Stimulated activated CD4-positive, alpha-beta T cell treated with anti-CD3 and anti-CD28 coated beads, Interleukin-15, amount 100 ng/mL, for 48 hours (primary cell): Measurements from ENCODE around the gene AP3B1.

Source experiments
- DNase-seq, 2 donors: peaks; one replicate each; pipeline ENCODE4 v3.0.0-alpha.2; 2020; ENCODE audit warnings: low read depth in 2 of 2

Gene AP3B1

GRCh38 chr5:78291687-78292086, 2.8 kb downstream of the AP3B1 start:
- no peak for DNase-seq

- DNase-seq: no peak
These were observed 4.6 kb downstream of the AP3B1 start for GRCh38 chr5:78289911-78290310.

GRCh38 chr5:78288246-78288645, 6.3 kb downstream of the AP3B1 start:
- no peak for DNase-seq

GRCh38 chr5:78287833-78288232, 6.7 kb downstream of the AP3B1 start:
- DNase-seq: no peak

- no peak for DNase-seq
These were observed 7.3 kb downstream of the AP3B1 start for GRCh38 chr5:78287169-78287568.

- no peak for DNase-seq
These were observed 8.2 kb downstream of the AP3B1 start for GRCh38 chr5:78286290-78286689.

- no peak for DNase-seq
These were observed 10.7 kb downstream of the AP3B1 start for GRCh38 chr5:78283802-78284201.

- no peak for DNase-seq
These were observed 11.4 kb downstream of the AP3B1 start for GRCh38 chr5:78283105-78283504.

GRCh38 chr5:78280261-78280660, 14.2 kb downstream of the AP3B1 start:
- no peak for DNase-seq

GRCh38 chr5:78279194-78279593, 15.3 kb downstream of the AP3B1 start:
- no peak for DNase-seq

GRCh38 chr5:78277715-78278114, 16.8 kb downstream of the AP3B1 start:
- DNase-seq: no peak

GRCh38 chr5:78275998-78276543, 18.4 kb downstream of the AP3B1 start:
- no peak for DNase-seq

- DNase-seq: no peak
These were observed 19.8 kb downstream of the AP3B1 start for GRCh38 chr5:78274540-78275197.

- DNase-seq: no peak
These were observed 21.1 kb downstream of the AP3B1 start for GRCh38 chr5:78273436-78273835.

GRCh38 chr5:78271766-78272165, 22.7 kb downstream of the AP3B1 start:
- DNase-seq: no peak

GRCh38 chr5:78269088-78269703, 25.3 kb downstream of the AP3B1 start:
- no peak for DNase-seq

- DNase-seq: no peak
These were observed 26.1 kb downstream of the AP3B1 start for GRCh38 chr5:78268356-78268755.

- no peak for DNase-seq
These were observed 29.3 kb downstream of the AP3B1 start for GRCh38 chr5:78265163-78265562.

- DNase-seq: no peak
These were observed 29.9 kb downstream of the AP3B1 start for GRCh38 chr5:78264600-78264999.

- no peak for DNase-seq
These were observed 33.7 kb downstream of the AP3B1 start for GRCh38 chr5:78260771-78261170.

- DNase-seq: no peak
These were observed 41.3 kb downstream of the AP3B1 start for GRCh38 chr5:78253201-78253600.

GRCh38 chr5:78252715-78253114, 41.8 kb downstream of the AP3B1 start:
- no peak for DNase-seq

- DNase-seq: no peak
These were observed 42.7 kb downstream of the AP3B1 start for GRCh38 chr5:78251663-78252284.
